AG08396 (cell line): ENCODE measurements around the gene BIRC7.

Experiments
- DNase-seq: peaks from one replicate; pipeline ENCODE4 v3.0.0; 2012; ENCODE audit warnings: low spot score, mixed read lengths

The BIRC7 gene

DNA sequence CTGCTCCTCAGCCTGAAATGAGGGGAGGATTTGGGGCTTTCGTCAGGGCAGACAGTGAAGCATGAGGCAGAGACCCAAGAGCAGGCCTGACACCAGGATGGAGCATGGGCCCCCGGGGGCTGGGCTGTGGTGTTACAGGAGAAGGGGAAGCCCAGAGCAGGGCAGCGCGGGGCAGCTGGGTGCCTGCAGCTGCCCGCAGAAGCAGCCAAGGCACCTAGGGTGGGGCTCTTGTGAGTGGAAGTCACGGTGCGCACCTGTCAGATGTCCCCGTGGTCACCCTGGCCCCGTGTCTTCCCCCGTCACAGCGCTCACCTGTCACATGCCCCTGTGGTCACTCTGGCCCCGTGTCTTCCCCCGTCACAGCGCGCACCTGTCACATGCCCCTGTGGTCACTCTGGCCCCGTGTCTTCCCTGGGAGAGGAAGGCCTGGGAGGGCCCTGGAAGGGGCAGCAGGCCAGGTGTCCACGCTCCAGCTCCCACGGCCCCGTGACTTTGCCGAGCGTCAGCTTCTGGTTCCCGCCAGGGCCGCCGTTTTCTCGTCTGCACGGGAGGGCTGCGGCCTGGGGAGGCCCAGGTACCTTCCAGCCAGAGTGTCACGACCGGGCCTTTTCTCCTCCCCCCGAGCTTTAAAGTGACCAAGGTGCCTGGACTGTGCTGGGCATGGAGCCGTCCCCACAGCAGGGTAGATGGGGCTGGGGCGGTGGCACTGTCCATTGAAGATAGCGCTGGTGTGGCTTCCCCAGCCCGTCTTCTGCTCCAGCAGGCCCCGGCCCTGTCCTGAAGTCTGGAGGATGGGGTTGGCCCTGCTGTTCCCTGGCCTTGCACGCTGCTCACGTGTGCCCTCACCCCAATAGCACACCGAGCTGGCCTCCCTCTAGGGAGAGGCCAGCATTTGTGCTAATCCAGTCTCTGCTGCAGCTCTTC lies 46.3 kb downstream of the BIRC7 start:
- no peak for DNase-seq

DNA sequence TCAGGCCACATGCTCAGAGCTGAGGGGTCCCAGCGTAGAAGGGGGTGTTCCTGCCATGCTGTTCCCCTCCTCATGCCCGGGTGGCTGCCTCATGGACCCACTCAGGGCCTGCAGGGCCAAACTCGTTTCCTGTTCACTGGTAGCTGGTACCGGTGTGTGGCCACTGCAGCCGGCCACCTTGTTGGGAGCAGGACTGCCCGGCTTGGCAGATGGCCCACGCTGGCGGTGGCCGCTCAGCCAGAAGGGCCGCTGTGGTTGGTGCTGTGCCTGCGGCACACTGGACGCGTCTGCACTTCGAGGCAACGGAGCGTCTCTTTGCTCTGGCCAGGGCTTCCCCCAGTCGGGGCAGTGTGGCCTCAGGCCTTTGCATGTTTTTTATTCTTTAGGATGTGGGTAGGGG lies 47.2 kb downstream of the BIRC7 start:
- DNase-seq, result no peak

DNA sequence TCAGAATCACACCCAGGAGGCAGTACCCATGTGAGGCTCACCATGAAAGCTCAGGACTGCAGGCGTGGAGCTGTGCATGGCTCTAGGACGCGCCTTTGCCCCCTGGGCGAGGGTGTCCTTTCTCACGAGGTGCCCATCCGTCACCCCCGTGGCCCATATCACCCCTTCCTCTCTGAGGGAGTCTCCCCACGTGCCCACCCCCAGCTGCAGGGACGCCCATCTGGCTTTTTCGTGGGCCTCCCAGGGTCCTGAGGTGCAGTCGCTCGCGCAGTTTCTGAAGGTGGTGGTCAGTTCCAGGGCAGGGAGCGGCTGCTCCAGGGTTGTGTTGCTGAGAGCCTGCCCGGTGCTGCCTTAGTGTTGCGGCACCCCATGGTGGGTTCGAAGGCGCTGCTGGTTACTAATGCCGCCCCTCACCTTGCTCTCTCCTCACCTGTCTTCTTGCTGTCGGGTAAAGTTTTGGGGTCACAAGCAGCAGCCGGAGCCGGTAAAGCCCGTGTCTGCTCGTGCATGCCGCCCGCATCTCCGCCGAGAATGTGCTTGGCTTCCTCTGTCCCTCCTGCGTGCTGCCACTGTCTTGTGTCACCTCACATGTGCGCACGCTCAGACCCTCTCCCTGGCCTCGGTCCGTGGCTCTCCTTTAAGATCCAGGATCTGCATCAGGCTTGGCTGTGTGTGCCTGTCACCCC lies 47.8 kb downstream of the BIRC7 start:
- no peak for DNase-seq

DNA sequence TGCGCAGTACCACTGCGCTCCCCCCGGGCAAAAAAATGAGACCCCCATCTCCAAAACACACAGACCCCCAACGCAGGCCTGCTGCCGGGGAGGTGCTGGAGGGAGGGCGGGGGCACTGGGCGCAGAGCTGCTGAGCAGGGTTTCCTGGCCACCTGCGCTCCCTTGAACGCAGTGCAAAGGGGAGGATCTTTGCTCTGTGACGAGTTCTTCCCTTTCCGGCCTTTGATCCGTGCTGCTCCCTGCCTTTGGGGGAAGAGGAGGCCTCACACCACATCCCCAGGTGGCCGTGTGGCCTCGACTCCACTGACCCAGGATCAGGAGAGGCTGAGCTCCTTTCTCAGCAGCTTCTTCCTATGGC lies 48.4 kb downstream of the BIRC7 start:
- no peak for DNase-seq

DNA sequence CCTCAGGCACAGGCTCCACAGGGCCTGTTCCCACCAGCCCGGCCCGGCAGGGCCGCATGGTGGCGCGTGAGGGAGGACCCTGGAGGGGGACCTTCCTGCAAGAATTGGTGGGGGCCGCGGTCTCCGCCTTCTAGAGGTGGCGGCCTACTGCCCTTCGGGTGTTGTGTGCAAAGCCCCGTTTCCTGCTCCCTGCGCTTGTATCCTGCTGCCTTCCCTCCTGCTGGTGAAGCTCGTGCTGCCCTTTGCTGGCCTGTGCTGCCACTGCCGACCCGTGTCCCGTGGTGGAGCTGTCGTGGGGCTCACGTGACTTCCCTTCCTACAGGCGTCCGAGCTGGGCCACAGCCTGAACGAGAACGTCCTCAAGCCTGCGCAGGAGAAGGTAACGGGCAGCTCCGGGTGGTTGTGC lies 48.8 kb downstream of the BIRC7 start:
- DNase-seq, result no peak

DNA sequence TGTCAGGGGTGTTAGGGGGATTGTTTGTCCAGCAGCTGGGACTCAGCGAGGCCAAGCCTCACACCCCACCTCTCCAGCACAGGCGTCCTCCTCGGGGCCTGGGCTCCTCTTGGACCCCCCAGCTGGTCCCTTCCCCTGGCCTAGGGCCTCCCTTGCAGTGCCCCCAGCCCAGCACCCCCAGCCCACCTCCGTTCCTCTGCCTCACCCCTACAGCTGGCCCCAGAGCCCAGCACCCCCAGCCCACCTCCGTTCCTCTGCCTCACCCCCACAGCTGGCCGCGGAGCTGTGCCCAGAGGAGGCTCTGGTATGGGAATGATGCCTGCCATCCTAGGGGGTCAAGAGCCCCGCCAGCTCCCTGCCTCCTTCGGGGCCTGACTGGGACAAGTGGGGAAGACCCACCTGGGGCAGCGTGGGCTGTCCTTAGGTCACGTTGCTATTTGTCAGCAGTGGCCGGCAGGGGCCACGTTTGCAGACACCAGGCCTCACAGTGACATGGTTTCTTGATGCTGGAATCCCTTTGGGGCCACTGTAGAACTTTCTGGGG lies 49.3 kb downstream of the BIRC7 start:
- no peak for DNase-seq

DNA sequence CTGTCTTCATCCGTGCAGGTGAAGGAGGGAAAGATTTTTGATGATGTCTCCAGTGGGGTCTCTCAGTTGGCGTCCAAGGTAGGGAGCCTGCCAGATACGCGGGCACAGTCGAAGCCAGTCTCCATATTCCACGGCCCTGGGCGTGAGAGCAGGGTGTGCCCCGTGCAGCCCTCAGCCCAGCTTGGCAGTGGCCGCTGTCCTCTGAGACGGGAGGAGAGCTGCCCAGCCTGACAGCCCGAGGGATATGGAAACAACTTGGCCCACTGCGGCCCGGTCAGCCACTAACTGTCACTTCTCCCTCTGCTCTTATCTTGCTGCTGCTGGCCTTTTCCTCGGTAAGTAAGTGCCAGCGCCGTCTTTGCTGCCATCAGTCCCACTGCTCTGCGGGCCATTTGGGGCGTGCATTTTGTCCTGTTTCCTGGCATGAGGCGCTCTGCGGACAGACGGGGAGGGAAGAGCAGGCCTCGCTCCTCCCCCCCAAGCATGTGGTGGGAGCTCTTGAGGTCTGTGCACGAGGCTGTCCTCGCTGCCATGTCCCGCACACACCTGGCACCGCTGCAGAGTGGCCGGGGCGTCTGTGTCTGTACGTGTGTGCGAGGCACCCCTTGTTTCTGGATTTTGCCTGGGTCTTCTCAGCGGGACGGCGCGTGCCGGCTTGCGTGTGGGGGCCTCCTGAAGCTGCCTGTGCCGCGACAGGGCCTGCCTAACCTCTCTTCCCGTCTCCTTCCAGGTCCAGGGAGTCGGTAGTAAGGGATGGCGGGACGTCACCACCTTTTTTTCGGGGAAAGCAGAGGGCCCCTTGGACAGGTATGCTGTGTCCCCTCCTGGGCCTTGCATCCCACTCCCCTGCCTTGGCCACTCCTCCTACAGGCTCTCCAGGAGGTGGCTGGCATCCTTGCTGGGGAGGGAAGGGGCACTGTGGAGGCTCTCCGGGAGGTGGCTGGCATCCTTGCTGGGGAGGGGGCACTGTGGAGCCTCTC lies 50.2 kb downstream of the BIRC7 start:
- no peak for DNase-seq

DNA sequence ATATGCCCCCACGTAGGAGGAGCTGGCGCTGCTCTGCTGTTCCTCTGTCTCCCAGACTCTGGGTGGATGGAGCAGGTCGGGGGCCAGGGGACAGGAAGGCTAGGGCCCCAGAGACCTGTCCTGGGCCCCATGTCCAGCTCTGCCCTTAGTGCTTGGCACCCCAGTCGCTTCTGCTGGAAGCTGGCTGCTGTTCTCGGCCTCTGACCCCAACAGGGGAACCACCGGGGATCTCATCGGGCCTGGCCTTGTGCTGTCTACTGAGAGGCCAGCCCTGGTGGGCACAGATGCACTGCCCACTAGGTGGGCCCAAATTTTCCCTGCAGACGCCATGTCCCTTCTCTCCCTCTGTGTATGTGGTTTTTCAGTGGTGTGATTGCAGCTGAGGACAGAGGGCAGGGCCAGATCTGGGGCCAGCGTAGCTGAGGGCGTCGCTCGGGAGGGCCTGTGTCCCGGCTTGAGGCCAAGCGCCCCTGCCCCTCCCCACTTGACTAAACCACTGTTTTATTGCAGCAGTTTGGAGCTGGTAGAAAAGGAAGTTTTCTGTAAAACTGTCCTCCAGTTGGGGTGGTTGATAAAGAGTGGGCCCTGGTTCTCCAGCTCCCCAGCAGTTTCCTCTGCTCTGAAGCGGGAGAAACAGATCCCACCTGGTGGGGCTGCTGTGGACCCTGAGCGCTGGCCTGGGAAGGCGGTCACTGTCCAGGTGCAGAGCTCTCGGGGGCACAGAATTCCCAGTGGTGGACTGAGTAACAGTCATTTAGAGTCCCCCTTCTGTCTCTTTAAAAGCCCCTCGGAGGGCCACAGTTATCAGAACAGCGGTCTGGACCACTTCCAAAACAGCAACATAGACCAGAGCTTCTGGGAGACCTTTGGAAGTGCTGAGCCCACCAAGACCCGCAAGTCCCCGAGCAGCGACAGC lies 51.3 kb downstream of the BIRC7 start:
- DNase-seq, result no peak

DNA sequence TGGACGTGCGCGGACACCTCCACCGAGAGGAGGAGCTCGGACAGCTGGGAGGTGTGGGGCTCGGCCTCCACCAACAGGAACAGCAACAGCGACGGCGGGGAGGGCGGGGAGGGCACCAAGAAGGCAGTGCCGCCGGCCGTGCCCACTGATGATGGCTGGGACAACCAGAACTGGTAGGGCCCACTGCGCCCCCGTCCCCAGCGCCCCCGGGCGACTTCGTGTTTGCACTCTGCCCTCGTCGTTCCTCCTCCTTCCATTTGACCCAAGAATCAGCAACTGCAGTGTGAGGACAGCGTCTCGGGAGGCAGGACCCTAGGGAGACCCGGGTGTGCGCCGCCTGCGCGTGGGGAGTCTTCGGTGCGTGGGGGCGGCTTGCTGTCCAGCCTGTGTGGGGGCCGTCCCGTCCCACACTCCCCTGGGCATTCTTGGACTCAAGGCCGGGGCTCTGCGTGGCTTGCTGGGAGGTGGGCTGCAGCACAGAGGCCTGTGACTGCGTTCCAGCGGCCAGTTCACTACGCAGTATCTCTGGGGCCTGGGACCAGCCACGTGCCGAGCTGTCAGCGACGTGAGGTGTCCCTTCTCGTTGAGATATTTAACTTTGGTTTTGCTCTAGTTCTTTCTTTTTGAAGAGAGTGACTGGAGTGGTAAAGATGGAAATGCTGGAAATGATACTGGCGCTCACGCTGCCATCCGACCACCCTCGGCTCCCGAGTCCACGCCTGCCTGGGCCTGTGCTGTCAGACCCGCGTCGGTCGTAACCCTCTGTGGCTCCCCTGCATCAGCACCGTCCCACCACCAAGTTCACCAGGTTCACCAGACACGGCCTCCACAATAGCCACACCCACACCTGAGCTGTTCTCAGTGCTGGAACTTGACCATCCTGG lies 52.2 kb downstream of the BIRC7 start:
- no peak for DNase-seq

DNA sequence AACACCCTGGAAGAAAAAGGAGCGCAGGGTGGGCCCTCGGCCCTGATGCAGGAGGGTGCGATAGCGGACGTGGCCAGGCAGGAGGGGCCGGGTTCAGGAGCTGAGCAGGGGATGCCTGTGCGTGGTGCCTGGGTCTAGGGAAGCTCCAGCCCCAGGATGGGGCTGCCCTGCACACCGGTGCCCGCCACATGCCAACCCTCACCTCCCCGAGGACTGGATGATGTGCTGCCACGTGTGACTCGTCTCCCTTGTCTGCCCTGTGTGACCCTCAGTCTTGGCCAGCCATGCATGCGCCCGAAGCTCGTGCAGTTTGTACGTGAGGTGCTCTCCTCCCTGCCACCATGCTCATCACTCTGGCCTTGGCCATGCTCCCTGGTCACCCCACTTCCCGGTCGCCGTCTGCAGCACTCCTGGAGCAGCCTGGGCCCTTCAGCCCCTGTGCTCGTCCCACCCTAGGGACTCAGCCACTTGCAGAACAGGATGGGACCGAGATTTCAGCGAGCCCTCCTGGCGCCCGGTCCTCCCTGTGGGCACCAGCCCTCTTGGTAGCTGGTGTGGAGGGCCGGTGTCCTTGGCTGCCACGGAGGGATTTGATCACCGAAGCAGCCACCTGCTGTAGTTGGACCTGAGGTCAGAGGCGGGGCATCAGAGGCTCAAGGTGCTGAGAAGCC lies 53.0 kb downstream of the BIRC7 start:
- no peak for DNase-seq

DNA sequence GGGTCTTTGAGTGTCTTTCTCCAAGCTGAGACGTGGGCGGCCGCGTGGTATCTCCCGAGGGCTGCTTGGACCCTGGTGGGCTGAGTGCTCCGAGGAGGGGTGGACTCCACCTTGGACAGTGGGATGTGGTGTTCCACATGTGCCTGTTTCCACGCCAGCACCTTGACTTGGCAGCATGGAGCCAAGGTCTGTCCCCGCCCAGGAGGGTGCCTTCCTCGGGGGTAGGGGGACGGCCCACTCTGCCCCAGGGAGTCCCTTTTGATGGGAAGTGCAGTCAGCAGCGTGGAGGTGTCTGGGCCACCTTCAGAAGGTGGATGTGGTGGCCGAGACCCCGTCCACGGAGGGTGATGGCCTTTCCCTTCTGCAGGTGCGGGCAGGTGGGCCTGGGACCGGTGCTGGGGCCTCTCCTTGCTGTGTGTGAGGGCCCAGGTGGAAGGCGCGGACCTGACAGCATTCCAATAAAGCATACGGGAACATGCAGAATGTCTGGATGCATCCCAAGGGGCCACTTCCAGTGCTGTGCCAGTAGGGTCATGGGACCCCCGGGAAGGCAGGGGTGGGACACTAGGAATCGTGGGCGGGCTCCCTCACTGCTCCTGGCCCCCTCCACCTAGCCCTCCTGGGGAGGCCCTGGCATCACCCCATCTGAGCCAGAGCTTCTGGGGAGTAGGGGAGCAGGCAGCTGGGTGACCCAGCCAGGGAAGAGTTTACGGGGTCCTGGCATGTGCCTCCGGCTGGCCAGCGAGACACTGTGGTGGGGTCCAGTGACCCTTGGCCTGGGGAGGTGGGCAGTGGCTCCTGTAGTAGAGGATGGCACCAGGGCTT lies 53.8 kb downstream of the BIRC7 start:
- DNase-seq, result no peak
